Stimulated activated CD4-positive, alpha-beta T cell treated with anti-CD3 and anti-CD28 coated beads, Interleukin-2, amount 100 ng/mL, for 24 hours (primary cell): ENCODE results near the gene GPATCH2L.

Experiments
- DNase-seq, 2 donors: peaks; one replicate each; pipeline ENCODE4 v3.0.0-alpha.2; 2020

Gene GPATCH2L

DNA sequence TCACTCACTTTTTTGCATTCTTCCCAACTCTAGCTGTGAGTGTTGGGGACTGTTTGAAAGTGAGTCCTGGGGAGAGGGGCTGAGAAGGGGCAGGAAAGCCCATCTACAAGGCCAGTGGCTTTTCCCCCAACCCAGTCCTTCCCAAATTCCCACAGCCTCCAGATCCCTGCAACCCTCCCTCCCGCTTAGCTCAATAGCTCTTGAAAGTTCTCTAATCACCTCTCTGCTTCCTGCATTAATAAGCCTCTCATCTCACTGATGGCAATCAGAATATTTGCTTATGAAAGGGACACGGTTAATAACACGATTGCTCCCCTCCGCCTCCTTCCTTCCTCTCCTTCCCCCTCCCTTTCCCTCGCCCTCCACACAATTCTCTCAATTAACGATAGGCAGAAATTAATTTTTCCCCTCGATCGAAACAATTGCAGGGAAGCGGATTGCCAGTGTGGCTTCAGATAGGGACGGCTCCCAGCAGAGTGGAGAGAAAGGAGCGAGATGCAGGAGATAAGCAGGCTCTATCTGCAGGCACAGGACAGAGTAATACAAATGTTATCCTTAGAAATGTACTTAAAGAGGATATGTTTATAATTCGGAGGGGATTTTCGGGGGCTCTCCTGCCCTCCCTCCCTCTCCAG is 15.1 kb upstream of the GPATCH2L start:
- DNase-seq = no peak

DNA sequence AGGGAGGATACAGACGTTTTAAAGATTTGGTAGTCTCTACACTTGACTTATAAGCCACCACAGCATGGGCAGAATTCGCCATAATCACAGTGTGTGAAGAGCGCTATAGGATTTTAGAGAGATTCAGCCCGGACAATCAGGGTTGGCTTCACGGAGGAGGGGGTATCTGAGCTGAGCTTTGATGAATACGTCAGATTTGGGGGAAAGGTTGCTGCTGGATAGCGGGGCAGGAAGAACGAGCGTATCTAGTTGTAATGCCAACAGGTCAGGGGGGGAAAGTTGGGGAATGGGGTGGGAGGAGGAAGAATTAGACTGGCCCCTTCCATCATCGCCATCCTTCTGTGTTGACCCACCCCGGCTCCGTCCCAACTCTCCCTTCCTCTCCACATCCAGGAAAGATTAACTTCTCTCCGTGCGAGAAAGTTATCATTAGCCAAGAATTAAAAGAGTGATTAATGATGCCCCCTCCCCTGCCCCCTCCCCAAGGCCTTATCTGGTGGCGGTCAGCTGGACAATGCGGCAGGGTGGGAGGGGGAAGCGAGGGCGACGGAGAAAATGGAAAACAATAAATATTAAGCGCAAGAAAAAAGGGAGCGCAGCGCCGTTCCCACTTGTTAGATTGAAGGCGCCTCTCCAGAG is 13.5 kb upstream of the GPATCH2L start:
- DNase-seq = no peak

DNA sequence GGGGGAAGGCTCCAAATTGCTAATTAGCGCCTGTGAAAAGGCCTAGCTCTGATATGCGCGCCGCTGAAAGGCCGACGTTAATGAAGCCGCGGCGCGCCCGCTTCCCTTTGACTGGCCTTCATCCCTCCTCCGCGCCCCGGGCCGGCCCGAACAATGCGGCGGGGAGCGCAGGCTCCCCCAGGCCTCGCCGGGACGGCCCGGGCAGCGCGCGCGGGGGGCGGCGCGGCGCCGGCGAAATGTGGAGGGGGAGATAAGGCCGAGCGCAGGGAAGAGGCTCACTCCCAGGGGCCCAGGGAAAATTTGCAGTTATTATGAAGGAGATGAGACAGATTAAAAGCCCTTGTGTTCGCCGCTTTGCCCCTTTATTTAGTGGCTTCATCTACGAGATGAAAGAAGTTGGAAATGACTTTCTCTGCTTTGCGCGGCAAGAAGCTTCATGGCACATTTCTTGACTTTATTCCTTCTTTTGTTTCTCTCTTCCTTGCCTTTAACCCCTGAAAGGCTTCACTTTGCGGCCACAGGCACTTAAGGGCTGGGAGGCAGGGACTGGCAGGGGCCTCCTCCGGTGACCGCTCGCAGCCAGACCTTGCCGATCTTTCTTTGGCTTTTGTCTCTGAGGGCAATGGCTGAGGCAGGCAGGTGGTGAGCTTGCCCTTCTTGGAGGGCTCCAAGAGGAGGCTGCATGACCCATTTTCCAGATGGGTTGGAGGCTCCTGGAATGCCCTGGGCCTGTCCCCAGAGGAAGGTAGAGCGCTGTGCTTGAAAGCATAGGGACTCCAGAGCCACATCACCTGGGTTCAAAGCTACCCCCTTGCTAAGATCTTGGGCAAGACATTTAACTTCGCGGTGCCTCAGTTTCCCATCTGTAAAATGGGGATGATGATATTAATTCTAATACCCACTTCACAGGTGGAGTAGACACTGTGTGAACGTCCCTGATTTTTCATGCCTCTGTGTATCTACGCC is 12.7 kb upstream of the GPATCH2L start:
- no peak for DNase-seq

DNA sequence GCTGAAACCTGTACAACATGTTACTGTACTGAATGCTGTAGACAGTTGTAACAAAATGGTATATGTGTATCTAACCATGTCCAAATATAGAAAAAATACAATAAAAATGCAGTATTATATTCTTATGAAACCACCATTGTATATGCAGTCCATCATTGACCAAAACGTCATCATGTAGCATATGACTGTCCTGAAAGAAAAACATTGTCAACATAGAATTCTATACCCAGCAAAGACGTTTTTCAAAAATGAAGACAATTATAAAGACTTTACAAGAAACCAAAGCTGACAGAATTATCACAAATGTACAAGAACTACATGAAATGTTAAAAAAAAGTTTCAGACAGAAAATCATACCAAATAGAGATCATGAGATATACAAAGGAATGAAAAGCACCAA is 8.1 kb upstream of the GPATCH2L start:
- DNase-seq = no peak

DNA sequence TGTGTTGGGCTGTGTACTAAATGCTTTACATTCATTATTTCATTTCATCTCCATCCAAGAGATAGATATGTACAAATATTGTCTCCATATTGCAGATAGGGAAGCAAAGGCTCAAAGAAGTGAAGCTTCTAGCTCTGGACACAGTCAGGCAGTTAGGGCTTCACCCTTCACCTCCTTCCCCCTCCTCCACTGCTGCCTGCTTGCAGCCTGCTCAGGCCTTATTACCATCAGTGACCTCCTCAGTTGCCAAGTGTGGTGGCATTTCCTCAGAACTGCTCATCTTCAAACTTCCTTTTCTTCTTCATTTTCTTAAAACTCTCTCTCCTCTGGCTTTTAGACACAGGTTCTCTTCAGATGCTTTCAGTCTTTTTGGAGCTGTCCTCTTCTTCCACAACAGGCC is 4.7 kb upstream of the GPATCH2L start:
- DNase-seq = no peak

DNA sequence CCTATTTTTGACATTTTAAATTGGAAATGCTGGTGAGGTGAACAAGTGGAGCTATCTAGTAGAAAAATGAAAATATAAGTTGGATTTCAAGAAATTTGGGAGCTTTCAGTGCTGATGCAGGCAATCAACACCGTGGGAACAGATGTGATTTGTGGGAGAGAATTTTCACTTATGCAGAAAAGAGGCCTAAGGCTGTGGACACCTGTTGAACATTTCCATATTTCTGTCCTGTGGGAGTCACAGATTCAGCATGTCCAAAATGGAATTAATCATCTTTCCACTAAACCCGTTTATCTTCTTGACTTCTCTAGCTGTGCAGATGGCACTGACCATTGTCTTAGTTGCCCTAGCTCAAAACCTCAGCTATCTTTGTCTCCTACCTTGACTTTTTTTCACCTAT is 2.5 kb upstream of the GPATCH2L start:
- no peak for DNase-seq

DNA sequence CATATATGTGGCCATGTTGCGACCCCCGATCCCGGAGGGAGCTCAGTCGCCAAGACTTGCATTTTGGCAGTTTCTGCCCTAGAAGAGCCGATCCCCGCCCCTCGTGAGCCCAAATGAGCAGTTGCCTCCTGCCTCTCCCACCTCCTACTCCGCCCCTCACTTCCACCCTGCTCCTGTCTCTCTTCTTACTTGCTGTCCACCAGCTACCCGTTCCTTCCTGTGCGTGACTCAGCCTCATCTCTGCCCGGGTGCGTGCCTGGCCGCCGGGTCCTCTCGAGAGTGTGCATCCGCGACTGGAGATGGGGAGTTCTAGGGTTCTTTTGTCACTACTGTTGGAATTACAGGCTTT is 585 bp downstream of the GPATCH2L start:
- peak; percentile 70 to 74 for DNase-seq

DNA sequence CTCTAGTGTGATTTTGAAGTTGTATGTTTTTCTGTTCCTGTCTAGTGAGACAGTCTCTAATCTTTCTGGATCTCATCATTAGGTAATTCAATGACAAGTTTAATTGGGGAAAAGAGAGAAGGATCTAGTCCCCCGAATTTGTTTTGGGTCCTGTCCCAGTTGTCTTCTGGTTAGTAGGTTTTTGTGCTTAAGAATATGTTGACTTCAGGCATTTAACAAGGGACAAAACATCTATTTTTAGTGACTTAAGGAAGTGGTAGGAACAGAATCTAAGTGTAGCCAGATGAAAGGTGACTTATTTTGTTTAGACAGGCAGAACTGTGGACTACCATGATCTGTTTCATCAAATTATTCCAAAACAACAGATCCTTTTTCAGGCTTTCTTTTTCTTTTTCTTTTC is 2.2 kb downstream of the GPATCH2L start:
- no peak for DNase-seq

DNA sequence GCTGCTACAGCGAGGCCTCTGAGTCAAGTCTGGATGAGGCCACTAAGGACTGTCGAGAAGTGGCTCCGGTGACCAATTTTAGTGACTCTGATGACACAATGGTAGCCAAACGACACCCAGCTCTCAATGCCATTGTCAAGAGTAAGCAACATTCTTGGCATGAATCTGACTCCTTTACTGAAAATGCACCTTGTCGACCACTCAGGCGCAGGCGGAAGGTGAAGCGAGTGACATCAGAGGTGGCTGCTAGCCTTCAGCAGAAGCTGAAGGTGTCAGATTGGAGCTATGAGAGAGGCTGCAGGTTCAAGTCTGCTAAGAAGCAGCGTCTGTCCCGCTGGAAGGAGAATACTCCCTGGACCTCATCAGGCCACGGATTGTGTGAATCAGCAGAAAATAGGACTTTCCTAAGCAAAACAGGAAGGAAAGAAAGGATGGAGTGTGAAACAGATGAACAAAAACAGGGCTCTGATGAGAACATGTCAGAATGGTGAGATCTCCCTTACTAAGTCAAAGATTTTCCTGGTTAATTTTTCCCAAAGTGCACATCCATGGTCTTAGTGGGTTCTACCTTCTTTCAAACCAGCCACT is 2.9 kb downstream of the GPATCH2L start:
- no peak for DNase-seq

DNA sequence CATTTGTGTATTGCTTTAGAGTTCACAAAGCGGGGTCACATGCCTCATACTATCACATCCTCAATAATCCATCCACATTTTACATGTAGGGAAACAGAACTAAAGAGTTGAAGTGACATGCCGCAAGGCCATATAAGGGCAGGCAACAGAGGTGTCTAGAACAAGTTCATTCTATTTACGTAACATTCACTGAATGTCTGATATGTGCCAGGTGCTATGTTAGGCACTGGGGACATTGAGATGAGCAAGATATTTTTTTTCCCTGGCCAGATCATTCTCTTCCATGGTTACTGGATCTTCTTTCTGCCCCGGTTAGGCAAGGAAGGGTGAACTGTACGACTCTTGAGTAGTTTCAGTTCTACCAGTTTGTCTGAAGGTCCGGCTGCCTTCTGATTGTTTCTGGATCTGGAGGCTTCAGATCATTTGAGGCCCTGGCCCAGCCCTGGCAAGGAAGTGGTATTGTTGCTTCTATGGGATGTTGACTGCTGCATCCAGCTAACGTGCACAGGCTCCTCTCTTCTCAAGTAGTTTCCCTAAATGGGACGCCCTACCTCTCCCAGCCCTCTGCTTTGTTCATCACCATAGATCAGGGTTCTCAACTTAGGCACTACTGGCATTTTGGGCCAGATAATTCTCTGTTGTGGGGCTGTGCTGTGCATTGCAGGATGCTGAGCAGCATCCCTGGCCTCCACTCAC is 12.1 kb downstream of the GPATCH2L start:
- DNase-seq = no peak

DNA sequence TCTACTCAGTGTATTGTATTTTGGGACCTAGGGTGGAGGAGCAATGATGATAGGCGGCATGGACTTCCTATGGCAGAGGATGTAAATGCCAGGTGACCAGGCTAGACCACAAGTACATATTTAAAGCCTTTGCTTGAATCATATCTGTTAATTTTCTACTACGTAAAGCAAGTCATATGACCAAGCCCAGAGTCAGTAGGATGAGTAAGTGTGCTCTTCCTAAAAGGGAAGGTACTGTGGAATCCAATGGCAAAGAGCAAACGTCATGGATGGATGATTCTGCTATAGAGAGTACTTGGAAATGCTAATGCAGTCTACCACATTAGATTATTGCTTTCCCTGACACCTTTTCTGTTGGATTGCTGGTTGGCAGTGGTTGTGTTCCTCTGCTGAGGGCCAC is 16.8 kb downstream of the GPATCH2L start:
- no peak for DNase-seq

DNA sequence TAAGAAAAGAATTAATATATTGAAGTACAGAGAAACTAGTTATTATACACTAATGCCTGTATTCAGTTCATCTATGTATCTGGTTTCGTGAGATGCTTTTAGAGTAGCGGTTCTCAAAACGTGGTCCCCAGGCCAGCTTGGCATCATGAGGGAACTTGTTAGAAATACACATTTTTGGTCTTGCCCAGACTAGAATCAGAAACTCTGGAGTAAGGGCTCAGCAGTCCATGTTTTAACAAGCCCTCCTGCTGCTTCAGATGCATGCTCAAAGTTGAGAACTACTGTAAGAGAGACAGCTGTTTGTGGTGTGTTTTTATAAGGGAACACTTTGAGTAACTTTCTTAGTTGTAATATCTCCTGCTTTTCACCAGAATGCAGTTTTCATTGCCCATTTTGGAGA is 18.1 kb downstream of the GPATCH2L start:
- DNase-seq = no peak

DNA sequence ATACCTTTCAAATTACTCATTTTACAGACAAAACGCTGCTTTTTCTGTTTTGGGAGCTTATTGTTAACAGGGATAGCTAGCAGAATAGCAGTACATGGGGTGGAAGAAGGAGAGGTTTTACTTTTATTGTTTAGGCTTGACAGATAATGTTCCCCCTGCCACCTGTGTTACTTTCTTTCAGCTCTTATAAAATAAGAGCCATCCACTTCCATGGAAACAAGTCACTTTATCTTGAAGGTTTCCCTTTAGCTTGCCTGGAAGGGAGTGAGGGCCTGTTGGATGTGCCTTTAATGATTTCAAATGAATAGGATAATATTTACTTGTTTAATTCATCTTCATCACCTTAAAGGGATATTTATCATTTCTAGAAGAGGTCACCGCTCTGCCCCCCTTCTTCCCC is 23.3 kb downstream of the GPATCH2L start:
- DNase-seq = no peak

DNA sequence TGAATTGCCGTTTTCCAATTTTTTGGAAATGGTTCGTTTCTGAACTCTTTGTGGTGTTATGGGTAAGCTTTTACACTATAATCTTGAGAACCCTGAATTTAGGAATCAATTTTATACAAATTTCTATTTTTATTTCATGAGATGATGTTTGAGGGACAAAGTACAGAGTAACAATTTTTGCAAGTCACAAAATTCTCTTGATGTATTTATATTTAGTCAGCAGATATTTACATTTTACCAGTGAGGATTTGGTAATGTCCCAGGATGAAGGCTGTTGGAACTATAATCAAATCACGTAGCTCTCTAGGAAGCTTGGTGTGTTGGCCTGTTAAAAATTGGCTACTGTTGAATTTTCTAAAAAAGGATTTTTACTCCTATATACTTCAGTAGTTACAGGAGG is 24.2 kb downstream of the GPATCH2L start:
- DNase-seq = no peak

DNA sequence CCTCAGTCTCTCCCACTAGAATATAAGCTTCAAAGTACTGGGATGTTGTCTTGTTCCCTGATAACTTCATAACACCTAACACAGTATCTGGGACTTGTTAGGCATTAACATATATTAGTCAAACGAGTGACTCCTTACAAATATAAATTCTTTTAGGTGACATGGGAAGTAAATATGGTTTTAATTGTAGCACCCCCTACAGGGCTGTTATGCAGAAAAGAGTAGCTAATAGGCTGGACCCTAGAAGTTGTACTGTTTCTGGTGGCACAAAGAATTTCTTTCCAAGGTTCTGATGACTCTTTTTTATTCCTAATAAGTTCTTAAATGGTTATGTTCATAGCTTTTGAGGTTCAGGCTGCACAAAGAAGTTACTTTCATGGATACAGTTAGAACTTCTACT is 29.8 kb downstream of the GPATCH2L start:
- DNase-seq = no peak

DNA sequence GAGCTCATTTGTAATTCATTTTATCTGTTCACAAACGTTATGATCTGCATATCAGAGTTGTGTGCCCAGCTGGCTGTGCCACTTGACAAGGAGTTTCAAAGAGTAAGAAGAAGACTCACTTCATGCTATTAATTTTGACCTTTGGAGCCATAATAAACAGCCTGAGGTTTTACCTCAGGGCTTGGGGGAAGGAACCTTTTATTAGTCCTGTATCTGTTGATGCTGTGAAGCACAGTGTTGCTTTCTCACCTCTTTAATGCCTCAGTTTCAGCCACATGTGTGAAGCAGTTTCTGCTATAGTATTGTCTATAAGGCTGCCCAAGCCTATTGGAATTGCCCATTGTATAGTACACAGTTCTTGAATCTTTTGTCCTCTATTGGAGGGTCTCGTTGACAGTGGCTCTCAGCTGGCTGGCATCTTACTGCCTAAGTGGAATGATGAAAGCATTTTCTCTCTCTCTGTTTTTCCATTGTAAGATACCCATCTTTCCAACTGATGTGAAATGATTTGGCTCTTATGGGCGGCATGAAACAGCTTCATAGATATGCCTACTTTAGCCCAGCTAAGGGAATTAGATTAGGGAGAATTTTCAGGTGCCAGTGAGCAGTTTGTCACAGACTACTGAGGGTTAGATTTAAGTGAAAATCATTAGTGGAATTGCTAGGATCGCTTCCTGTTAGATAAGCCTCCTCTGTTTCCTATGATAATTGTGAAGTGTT is 34.7 kb downstream of the GPATCH2L start:
- DNase-seq = no peak

DNA sequence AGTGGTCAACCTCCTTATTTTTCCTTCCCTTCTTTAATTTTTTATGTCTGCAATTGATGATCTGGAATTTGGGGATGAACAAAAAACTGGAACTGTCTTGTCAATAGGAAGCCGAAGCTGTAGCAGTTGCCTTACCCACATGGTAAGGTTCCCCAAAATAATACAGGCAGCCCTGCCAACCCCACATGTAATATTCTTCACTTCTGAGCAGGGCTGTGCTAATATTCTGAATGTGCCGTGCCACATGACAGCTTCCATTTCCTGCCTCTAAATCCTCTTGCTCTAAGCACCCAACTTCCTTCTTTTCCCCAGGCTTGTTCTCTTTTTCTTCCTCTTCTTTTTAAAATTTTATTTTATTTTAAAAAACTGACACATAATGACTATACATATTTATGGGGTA is 39.6 kb downstream of the GPATCH2L start:
- no peak for DNase-seq

DNA sequence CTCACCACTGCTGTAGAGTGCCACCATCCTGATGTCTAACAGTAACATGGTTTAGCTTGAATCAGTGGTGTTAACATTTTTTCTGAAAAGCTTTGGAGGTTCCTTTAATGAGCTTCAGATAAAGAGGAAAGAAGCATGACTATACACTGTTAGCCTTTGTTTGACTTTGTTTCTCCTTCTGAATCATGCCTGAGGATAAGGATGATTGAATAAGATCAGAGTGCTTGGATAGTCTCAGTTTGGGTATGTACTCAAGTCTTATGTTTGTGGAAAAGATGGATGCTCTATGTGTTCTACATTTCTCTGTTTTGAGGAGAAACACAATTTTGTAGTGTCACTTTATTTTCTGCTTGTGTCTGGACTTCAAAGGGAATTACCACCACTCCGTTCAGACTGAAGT is 42.0 kb downstream of the GPATCH2L start:
- no peak for DNase-seq

DNA sequence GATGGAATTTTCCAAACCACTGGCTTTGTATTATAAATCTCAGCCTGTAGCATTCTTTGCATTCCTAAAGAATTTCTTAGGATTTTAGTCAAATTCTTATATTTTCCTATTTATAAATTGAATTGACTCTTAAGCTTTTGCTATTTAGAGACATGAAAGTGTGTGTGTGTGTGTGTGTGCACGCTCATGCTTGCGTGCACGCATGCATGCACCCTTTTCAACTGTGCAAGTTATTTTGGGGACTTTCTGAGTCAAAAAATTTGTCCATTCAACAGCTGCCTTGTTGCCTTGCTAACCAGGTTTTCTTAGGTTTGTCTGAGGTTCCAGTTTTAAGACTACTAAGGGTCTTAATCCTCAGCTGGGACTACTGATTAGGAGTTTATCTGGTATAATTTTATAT is 42.6 kb downstream of the GPATCH2L start:
- no peak for DNase-seq

DNA sequence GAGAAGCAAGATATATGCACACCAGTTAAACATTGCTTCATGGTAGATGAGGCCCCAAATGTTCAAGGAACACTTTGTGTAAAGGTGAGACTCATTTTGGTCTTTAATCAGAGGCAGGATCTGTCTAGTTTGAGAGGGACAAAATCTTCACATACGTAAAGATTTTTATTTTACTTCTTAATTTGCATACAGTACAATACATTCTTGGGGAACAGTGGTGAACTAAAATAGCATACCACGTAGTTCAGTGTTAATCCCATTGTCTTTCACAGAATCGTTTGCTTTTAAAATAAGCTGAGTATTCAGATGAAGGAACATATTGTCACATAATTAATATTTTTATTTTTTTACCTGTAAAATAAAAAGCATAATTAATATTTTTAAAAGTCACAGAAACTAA is 43.3 kb downstream of the GPATCH2L start:
- no peak for DNase-seq

DNA sequence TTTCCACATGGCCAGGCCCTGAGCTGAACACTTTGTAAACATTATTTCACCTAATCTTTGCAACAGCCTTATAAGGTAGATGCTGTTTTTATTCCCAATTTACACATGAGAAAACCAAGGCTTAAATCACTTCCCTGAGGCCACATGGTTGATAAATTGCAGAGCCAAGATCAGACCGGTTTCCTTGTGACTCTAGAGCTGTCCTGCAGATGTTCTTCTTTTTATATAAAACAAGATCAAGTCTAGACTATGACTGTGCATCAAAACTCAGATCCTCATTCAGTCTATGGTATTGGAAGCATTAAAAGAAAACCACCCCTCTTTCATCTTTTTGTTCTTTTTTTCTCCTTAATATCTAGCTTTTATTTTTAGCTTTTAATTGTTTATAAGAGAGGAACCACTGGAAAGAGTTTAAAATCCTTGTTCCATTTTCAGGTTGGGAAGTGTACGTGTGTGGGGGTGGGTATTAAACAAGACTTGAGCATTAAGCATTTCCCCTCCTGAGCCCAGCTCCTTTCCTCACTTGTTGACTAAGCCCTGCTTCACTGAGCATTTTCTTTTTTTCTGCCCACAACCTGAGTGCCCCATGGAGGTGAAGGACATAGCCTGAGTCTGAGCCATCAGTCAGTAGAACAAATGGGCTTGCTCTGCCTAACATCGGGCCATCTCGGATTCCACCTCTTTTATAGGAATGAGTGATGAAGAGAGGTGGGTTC is 45.4 kb downstream of the GPATCH2L start:
- DNase-seq = no peak

DNA sequence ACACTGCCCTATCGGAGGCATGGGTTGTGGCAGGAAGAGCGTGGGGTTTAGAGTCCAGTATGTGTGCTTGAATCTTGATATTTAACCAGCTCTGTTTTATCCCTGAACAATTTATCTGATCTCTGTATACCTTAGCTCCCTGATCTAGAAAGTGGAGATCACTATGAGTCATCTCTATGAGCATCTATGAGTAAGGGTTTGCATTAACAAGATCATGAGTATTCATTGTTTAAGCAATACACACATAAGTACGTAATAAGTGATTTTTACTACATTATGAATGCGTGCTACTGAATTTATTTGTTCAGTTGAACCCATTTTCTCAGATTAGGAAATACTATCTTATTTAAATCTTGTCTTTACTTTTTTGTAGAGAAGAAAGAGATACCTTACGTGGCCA is 49.4 kb downstream of the GPATCH2L start:
- no peak for DNase-seq
